GM12891 (cell line): Measurements from ENCODE around the gene FBF1.

Experiments
- POLR2A ChIP-seq: IDR thresholded peaks from 2 replicates; pipeline ENCODE4 v1.6.1; 2011; ENCODE audit warnings: low read depth, low read length, control low read depth
- POLR2AphosphoS5 ChIP-seq: IDR thresholded peaks from 2 replicates; pipeline ENCODE4 v1.6.1; 2011; ENCODE audit warnings: low read depth, low read length, control low read depth
- POU2F2 ChIP-seq: IDR thresholded peaks from 2 replicates; pipeline ENCODE4 v1.6.1; 2011; ENCODE audit warnings: low read depth, mild to moderate bottlenecking, control low read depth, low read length, moderate library complexity
- TAF1 ChIP-seq: IDR thresholded peaks from 2 replicates; pipeline ENCODE4 v1.6.1; 2011; ENCODE audit warnings: low read depth, low read length, control low read depth

- TF ChIP-seq POLR2A (no peak), POLR2AphosphoS5 (no peak), POU2F2 (no peak), TAF1 (no peak)
These were observed 48.2 kb downstream of the FBF1 start for GRCh38 chr17:75892556-75893224.
